Coronary artery (tissue), 2 donors: ENCODE data around the gene BHMT.
"Not testable (repeated sequence)": the region's sequence is repeated elsewhere in the genome, so short reads cannot be mapped to it uniquely, and the experiment has no call there.

Source experiments
- DNase-seq: peaks from one replicate; pipeline ENCODE4 v3.0.0-alpha.2; 2017; ENCODE audit warnings: low spot score
- H3K27ac ChIP-seq, 2 donors: fragments of 200-600 bp; sonication (generic); one replicate each; pipeline ENCODE4 v1.5.1; 2016 to 2019
- H3K4me3 ChIP-seq: fragments of 200-600 bp; sonication (generic); 2 replicates; pipeline ENCODE4 v1.5.1; 2016; ENCODE audit warnings: mild to moderate bottlenecking, moderate library complexity
- CTCF ChIP-seq: fragments of 200-600 bp; sonication (generic); IDR thresholded peaks from one replicate; pipeline ENCODE4 v1.5.1; 2019; ENCODE audit warnings: antibody characterized with exemption

Gene BHMT

DNA sequence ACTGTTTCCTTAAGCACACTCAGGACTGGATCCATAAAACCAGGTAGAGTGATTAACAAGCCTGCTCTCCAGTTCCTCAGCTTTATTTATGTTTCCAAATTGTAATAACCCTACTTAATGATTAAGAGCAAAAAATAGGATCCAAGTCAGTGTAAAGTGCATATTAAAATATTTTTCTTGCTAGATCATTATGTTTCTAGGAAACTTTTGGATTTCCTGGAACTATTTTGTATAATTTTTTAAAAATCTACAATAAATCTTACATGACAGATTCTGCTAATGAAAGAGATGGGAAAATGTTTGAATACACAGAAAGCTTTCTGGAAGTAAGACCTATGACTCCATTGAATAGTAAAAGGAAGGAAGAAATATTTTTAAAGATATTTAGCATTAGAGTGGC is 35.5 kb downstream of the BHMT start:
- no peak overlapping the region for H3K4me3 ChIP-seq
- TF ChIP-seq CTCF = no peak
- H3K27ac ChIP-seq = no peak overlapping the region
- no peak for DNase-seq

DNA sequence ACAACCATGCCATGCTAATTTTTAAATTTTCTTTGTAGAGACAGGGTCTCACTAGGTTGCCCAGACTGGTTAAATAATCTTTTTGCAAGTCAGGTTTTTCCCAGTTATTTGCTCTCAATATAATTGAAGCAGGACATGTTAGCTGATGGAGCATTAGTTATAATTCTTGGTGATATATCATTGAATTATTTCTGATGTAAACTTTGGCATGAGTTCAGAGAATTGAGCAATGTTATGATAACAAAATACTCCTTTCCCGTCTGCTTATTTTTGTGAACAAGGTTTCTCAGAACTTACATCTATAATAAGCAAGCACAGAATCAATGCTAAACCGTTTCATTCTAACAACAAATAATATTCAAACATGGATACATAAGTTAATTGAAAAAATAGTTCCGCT is 37.8 kb downstream of the BHMT start:
- Histone ChIP-seq H3K4me3 (no peak overlapping the region), H3K27ac (no peak overlapping the region)
- no peak for TF ChIP-seq CTCF
- DNase-seq = no peak

- no peak overlapping the region for H3K27ac ChIP-seq
- no peak for TF ChIP-seq CTCF
- no peak for DNase-seq
- H3K4me3 ChIP-seq = no peak overlapping the region
These were observed 40.5 kb downstream of the BHMT start for GRCh38 chr5:79151942-79152671.

DNA sequence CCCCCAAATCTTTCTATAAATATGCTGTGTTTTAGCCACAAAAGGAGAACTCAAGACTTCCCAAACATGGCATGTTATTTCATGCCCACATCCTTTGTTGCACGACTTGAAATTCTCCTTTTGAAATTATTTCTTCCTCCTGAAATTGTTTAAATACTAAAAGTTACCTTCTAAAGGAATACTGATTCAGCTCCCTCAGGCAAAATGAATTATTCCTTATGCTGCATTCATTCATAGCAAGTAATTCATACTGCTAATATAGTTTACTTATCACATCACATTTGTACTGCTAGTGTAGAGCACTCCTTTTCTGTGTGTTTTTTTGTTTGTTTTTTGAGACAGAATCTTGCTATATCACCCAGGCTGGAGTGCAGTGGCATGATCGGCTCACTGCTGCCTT is 45.7 kb downstream of the BHMT start:
- Histone ChIP-seq H3K4me3 (no peak overlapping the region), H3K27ac (no peak overlapping the region)
- TF ChIP-seq CTCF = no peak
- DNase-seq = no peak

- not testable (repeated sequence) for H3K27ac ChIP-seq, H3K4me3 ChIP-seq, DNase-seq
These were observed 50.0 kb downstream of the BHMT start for GRCh38 chr5:79161647-79162046.

DNA sequence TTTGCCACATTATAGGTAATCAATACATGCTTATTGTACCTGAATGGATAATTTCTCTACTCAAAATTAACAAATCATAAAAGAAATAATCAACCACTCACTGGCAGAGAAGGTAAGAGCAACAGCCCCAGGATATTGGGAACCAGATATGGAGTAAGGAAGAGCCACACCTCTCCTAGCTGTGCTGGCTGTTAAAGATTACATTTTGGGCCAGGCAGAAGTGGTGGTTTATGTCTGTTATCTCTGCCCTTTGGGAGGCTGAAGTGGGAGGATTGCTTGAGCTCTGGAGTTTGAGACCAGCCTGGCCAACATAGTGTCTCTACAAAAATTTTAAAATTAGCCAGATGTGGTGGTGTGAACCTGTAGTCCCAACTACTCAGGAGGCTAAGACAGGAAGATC is 56.4 kb downstream of the BHMT start:
- DNase-seq = no peak
- Histone ChIP-seq H3K4me3 (no peak overlapping the region), H3K27ac (no peak overlapping the region)
- TF ChIP-seq CTCF = no peak

GRCh38 chr5:79170661-79171060 is 59.1 kb downstream of the BHMT start:
- no peak for DNase-seq
- TF ChIP-seq CTCF = no peak
- Histone ChIP-seq H3K27ac (no peak overlapping the region), H3K4me3 (no peak overlapping the region)
